GM23338 (cell line): Measurements from ENCODE around the gene THSD7A.

Experiments
- CTCF ChIP-seq, 2 experiments: fragments of 200-600 bp in 1 of 2; sonication (generic) in 1 of 2; conservative IDR thresholded peaks; 2 replicates each; pipeline versions ENCODE4 v1.5.1 to v1.6.1; 2016 to 2017; ENCODE audit warnings: antibody characterized with exemption in 2 of 2, low read depth in 2 of 2, mild to moderate bottlenecking in 2 of 2, moderate library complexity in 1 of 2
- JUNB ChIP-seq: IDR thresholded peaks from one replicate; pipeline ENCODE4 v1.6.1; 2016; ENCODE audit warnings: antibody characterized with exemption; ENCODE audit not compliant: unreplicated experiment
- POLR2AphosphoS5 ChIP-seq: IDR thresholded peaks from 2 replicates; pipeline ENCODE4 v1.6.1; 2016; ENCODE audit warnings: antibody characterized with exemption, low read depth

GRCh38 chr7:11716185-11716584 is 115.8 kb downstream of the THSD7A start:
- TF ChIP-seq CTCF (conservative IDR thresholded peaks at IDR 0.05; ENCODE audit: low read depth in 2 of 2), result no peak
- no peak for TF ChIP-seq POLR2AphosphoS5
- TF ChIP-seq JUNB, result no peak
